Mucosa of rectum (tissue), 2 donors: ENCODE data around the gene TMBIM6.
"Not testable (repeated sequence)": the region's sequence is repeated elsewhere in the genome, so short reads cannot be mapped to it uniquely, and the experiment has no call there.

Experiments used
- H3K27ac ChIP-seq, 2 donors: one replicate each; pipeline ENCODE4 v1.7.0; 2013; ENCODE audit warnings: inconsistent platforms in 2 of 2, low read depth in 2 of 2, low read length in 2 of 2
- H3K27me3 ChIP-seq, 2 donors: one replicate each; pipeline ENCODE4 v1.7.0; 2013; ENCODE audit warnings: low read length in 2 of 2; ENCODE audit not compliant: control insufficient read depth in 2 of 2, insufficient read depth in 2 of 2
- H3K36me3 ChIP-seq, 2 donors: one replicate each; pipeline ENCODE4 v1.7.0; 2013; ENCODE audit warnings: low read length in 2 of 2; ENCODE audit not compliant: control insufficient read depth in 2 of 2, insufficient read depth in 2 of 2
- H3K4me1 ChIP-seq, 2 donors: one replicate each; pipeline ENCODE4 v1.7.0; 2013; ENCODE audit warnings: low read length in 2 of 2, mild to moderate bottlenecking in 1 of 2; ENCODE audit not compliant: control insufficient read depth in 2 of 2, insufficient read depth in 2 of 2
- H3K4me3 ChIP-seq, 2 donors: one replicate each; pipeline ENCODE4 v1.7.0; 2013; ENCODE audit warnings: low read length in 2 of 2
- H3K9ac ChIP-seq, 2 donors: one replicate each; pipeline ENCODE4 v1.7.0; 2013; ENCODE audit warnings: low read length in 2 of 2, low read depth in 1 of 2, mild to moderate bottlenecking in 1 of 2
- H3K9me3 ChIP-seq, 2 donors: one replicate each; pipeline ENCODE4 v1.7.0; 2013; ENCODE audit warnings: low read length in 2 of 2; ENCODE audit not compliant: control insufficient read depth in 2 of 2
- donor health status: healthy.
- donor health status: Normal muscosa, but diverticular disease.

Gene TMBIM6

DNA sequence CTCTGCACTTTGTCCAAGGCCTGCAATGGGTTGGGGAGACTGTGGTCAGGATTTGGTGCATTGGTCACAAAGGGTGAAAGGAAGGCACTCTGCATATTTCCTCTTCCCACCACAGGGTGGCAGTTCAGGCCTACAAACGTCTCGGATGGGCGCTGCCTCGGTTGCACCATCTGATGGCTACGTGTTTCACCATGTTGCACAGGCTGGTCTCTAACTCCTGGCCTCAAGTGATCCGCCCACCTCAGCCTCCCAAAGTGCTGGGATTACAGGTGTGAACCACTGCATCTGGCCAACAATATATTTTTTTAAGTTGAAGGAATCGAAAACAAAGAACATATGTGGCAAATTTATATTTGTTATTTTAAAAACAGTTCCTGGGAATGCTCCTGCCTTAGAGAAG, 35.1 kb downstream of the TMBIM6 start:
- Histone ChIP-seq H3K9ac (no peak overlapping the region), H3K27me3 (peaks cover 0 to 2% of the 10 kb centered on the region in 2 donors), H3K4me3 (no peak overlapping the region), H3K4me1 (no peaks in the 10 kb centered on the region), H3K36me3 (no peaks in the 10 kb centered on the region), H3K27ac (no peak overlapping the region), H3K9me3 (no peaks in the 10 kb centered on the region)

GRCh38 chr12:49776858-49777257, 35.5 kb downstream of the TMBIM6 start:
- Histone ChIP-seq H3K9ac (no peak overlapping the region), H3K27me3 (peaks cover 0 to 2% of the 10 kb centered on the region in 2 donors), H3K4me1 (no peaks in the 10 kb centered on the region), H3K4me3 (no peak overlapping the region), H3K9me3 (no peaks in the 10 kb centered on the region), H3K27ac (no peak overlapping the region), H3K36me3 (no peaks in the 10 kb centered on the region)

- H3K27me3 ChIP-seq, result peaks cover 0 to 2% of the 10 kb centered on the region in 2 donors
- H3K9ac ChIP-seq, result no peak overlapping the region
These were observed 36.0 kb downstream of the TMBIM6 start for GRCh38 chr12:49777341-49777740.

DNA sequence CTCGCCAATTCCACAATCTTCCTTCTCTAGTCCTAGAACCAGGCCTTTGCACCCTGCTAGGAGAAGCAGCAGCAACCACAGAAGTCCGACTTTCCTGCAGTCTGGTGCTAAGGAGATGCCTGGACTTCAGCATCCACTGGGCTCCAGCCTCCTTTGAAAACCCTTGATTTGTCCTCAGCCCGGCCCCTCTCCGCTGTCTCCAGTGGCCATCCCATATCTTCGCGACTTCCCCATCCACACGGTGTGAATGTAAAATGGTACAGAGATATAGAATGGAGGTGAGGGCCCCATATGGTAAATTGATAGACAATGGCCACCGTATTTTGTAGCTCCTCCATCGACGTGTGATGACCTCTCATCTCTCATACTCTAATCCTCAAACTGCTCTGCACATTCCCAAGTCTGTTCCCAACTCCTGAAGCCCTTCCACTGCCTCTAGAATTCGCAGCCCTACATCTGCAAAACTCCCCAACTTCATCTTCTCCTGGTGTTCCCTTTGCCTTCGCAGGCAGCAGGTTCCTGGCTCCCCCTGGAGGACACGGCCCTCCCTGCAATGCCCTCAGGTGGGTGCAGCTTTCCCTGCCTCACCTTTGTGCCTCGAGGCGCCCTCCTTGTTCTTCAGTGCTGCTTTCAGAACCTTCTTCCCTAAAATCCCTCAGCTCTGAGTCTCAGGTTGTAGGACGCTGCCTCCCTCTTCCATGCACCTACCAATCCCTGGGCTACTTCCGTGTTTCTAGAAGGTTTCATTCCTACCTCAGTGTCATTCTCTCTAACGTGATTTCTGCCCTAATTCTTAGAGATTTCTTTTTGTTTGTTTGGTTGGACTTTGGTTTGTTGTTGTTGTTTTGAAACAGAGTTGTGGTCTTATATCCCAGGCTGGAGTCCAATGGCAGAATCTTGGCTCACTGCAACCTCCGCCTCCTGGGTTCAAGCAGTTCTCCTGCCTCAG, 36.7 kb downstream of the TMBIM6 start:
- H3K4me3 ChIP-seq, result no peak overlapping the region
- H3K9ac ChIP-seq, result no peak overlapping the region

More at GRCh38 chr12:49777341-49777740, 36.0 kb downstream of the TMBIM6 start:
- Histone ChIP-seq H3K4me1 (no peaks in the 10 kb centered on the region), H3K4me3 (no peak overlapping the region), H3K27ac (no peak overlapping the region), H3K36me3 (no peaks in the 10 kb centered on the region), H3K9me3 (no peaks in the 10 kb centered on the region)

DNA sequence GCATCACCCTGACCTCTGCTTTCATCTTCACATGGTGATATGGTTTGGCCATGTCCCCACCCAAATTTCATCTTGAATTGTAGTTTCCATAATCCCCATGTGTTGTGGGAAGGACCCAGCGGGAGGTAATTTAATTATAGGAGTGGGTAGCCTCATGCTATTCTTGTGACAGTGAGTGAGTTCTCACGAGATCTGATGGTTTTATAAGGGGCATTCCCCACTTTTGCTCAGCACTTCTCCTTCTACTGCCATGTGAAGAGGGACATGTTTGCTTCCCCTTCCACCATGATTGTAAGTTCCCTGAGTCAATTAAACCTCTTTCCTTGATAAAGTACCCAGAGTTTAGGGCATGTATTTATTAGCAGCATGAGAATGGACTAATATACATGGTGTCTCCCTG, 38.2 kb downstream of the TMBIM6 start:
- no peak overlapping the region for H3K9ac ChIP-seq
- H3K36me3 ChIP-seq, result no peaks in the 10 kb centered on the region
- H3K9me3 ChIP-seq, result no peaks in the 10 kb centered on the region
- peaks cover 0 to 2% of the 10 kb centered on the region in 2 donors for H3K27me3 ChIP-seq
- H3K4me3 ChIP-seq, result no peak overlapping the region
- no peak overlapping the region for H3K27ac ChIP-seq
- H3K4me1 ChIP-seq, result no peaks in the 10 kb centered on the region

More for the DNA sequence above, 36.7 kb downstream of the TMBIM6 start:
- Histone ChIP-seq H3K9me3 (no peaks in the 10 kb centered on the region), H3K4me1 (no peaks in the 10 kb centered on the region), H3K36me3 (no peaks in the 10 kb centered on the region), H3K27ac (no peak overlapping the region), H3K27me3 (peaks cover 0 to 2% of the 10 kb centered on the region in 2 donors)

DNA sequence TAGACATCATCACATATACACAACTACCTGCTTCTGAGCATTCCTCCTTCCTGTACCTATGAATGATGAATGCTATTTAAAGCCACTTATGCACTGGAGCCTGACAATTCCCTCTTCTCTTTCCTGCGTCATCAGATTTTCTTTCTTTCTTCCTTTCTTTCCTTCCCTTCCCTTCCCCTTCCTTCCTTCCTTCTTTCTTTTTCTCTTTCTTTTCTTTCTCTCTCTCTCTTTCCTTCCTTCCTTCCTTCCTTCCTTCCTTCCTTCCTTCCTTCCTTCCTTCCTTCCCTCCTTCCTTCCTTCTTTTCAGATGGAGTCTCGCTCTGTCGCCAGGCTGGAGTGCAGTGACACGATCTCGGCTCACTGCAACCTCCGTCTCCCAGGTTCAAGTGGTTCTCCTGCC, 39.6 kb downstream of the TMBIM6 start:
- not testable (repeated sequence) for H3K9me3 ChIP-seq, H3K4me3 ChIP-seq, H3K27me3 ChIP-seq, H3K27ac ChIP-seq, H3K9ac ChIP-seq, H3K36me3 ChIP-seq, H3K4me1 ChIP-seq

DNA sequence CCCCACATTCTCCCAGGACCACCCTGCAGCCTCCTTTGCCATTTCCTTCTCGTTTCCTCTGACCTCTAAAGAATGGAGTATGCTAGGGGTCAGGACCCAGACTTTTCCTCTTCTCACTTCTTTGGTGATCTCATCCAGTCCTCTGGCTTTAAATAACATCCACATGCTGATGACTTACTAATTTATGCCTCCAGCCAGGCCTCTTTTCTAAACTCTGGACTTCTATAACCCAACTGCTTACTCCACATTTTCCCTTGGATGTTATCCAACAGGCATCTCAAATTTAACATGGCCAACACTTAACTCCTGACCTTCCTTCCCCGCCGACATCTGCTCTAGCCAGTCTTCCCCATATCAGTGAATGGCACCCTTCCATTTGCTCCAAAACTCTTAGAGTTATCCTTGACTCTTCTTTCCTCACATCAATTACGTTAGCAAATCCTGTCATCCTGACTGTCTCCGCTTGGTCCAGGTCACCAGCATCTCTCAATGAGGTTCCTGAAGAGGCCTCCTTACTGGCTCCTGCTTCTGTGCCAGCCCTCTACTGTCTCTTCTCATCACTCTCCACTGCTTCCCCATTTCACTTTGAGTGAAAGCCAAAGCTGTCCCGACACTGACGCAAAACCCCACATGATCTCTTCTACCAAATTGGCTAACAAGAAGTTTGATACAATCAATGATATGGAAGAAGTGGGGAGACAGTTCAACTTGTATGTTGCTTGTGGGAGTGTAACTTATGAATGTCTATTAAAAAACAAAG, 42.7 kb downstream of the TMBIM6 start:
- Histone ChIP-seq H3K4me1 (no peaks in the 10 kb centered on the region), H3K27ac (no peak overlapping the region), H3K4me3 (no peak overlapping the region), H3K36me3 (no peaks in the 10 kb centered on the region), H3K9me3 (peaks cover 0 to 2% of the 10 kb centered on the region in 2 donors), H3K27me3 (peaks cover 0 to 2% of the 10 kb centered on the region in 2 donors), H3K9ac (no peak overlapping the region)

DNA sequence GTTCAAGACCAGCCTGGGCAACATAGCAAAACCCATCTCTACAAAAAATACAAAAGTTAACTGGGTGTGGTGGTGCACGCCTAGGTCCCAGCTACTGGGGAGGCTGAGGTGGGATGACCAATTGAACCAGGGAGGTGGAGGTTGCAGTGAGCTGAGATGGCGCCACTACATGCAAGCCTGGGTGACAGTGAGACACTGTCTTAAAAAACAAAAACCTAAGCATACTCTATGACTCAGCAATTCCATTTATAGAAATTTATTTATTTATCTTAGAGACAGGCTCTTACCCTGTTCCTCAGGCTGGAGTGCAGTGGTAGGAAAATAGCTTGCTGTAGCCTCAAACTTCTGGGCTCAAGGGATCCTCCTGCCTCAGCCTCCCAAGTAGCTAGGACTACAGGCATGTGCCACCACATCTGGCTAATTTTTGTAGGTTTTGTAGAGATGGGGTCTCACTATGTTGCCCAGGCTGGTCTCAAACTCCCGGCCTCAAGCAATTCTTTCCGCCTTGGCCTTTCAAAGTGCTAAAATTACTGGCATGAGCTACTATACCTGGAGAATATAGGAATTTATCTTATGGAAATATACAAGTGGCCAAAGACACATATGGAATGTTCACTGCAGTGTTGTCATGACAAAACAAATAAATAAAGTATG, 43.5 kb downstream of the TMBIM6 start:
- H3K27ac ChIP-seq, result no peak overlapping the region
- H3K4me3 ChIP-seq, result no peak overlapping the region
- H3K27me3 ChIP-seq, result peaks cover 0 to 2% of the 10 kb centered on the region in 2 donors
- H3K4me1 ChIP-seq, result no peaks in the 10 kb centered on the region
- no peak overlapping the region for H3K9ac ChIP-seq
- H3K9me3 ChIP-seq, result peaks cover 0 to 2% of the 10 kb centered on the region in 2 donors
- no peaks in the 10 kb centered on the region for H3K36me3 ChIP-seq

- Histone ChIP-seq H3K4me1 (no peaks in the 10 kb centered on the region), H3K9me3 (peaks cover 0 to 2% of the 10 kb centered on the region in 2 donors), H3K36me3 (no peaks in the 10 kb centered on the region), H3K4me3 (no peak overlapping the region), H3K9ac (no peak overlapping the region), H3K27ac (no peak overlapping the region), H3K27me3 (no peaks in the 10 kb centered on the region)
These were observed 46.3 kb downstream of the TMBIM6 start for GRCh38 chr12:49787672-49788071.

- H3K36me3 ChIP-seq, result no peaks in the 10 kb centered on the region
- H3K27me3 ChIP-seq, result no peaks in the 10 kb centered on the region
- no peaks in the 10 kb centered on the region for H3K4me1 ChIP-seq
These were observed 48.6 kb downstream of the TMBIM6 start for GRCh38 chr12:49789992-49790391.

More at GRCh38 chr12:49789992-49790391, 48.6 kb downstream of the TMBIM6 start:
- no peak overlapping the region for H3K9ac ChIP-seq
- no peak overlapping the region for H3K27ac ChIP-seq
- H3K9me3 ChIP-seq, result peaks cover 0 to 2% of the 10 kb centered on the region in 2 donors
- no peak overlapping the region for H3K4me3 ChIP-seq
